ENCODE results near the gene KSR2.
"Not testable (repeated sequence)": the region's sequence is repeated elsewhere in the genome, so short reads cannot be mapped to it uniquely, and the experiment has no call there.

Gene KSR2

GRCh38 chr12:117761528-117762100 lies 207.2 kb downstream of the KSR2 start:
- DNase-seq (ENCODE audit: low read depth in 3 of 3): no peak

GRCh38 chr12:117760990-117761389 lies 207.8 kb downstream of the KSR2 start:
- DNase-seq (ENCODE audit: low read depth in 3 of 3): no peak

- no peak for DNase-seq (ENCODE audit: low read depth in 3 of 3)
Observed at GRCh38 chr12:117750657-117751056, 218.1 kb downstream of the KSR2 start.

GRCh38 chr12:117749431-117749830 lies 219.4 kb downstream of the KSR2 start:
- DNase-seq (ENCODE audit: low read depth in 3 of 3): no peak

- not testable (repeated sequence) for DNase-seq (ENCODE audit: low read depth in 3 of 3)
Observed at GRCh38 chr12:117746358-117746757, 222.4 kb downstream of the KSR2 start.

GRCh38 chr12:117744418-117744817 lies 224.4 kb downstream of the KSR2 start:
- DNase-seq (ENCODE audit: low read depth in 3 of 3): no peak

- no peak for DNase-seq (ENCODE audit: low read depth in 3 of 3)
Observed at GRCh38 chr12:117743761-117744160, 225.0 kb downstream of the KSR2 start.

GRCh38 chr12:117742721-117743120 lies 226.1 kb downstream of the KSR2 start:
- no peak for DNase-seq (ENCODE audit: low read depth in 3 of 3)

GRCh38 chr12:117738233-117738632 lies 230.6 kb downstream of the KSR2 start:
- DNase-seq (ENCODE audit: low read depth in 3 of 3): no peak

GRCh38 chr12:117733549-117733805 lies 235.3 kb downstream of the KSR2 start:
- no peak for DNase-seq (ENCODE audit: low read depth in 3 of 3)

- no peak for DNase-seq (ENCODE audit: low read depth in 3 of 3)
Observed at GRCh38 chr12:117732761-117733548, 235.8 kb downstream of the KSR2 start.

- not testable (repeated sequence) for DNase-seq (ENCODE audit: low read depth in 3 of 3)
Observed at GRCh38 chr12:117731131-117731530, 237.7 kb downstream of the KSR2 start.

- no peak for DNase-seq (ENCODE audit: low read depth in 3 of 3)
Observed at GRCh38 chr12:117727301-117727700, 241.5 kb downstream of the KSR2 start.

GRCh38 chr12:117724543-117724942 lies 244.2 kb downstream of the KSR2 start:
- DNase-seq (ENCODE audit: low read depth in 3 of 3): no peak

GRCh38 chr12:117718559-117718958 lies 250.2 kb downstream of the KSR2 start:
- no peak for DNase-seq (ENCODE audit: low read depth in 3 of 3)

- DNase-seq (ENCODE audit: low read depth in 3 of 3): no peak
Observed at GRCh38 chr12:117718141-117718540, 250.6 kb downstream of the KSR2 start.

GRCh38 chr12:117714203-117714602 lies 254.6 kb downstream of the KSR2 start:
- DNase-seq (ENCODE audit: low read depth in 3 of 3): no peak

- no peak for DNase-seq (ENCODE audit: low read depth in 3 of 3)
Observed at GRCh38 chr12:117710121-117710520, 258.7 kb downstream of the KSR2 start.

GRCh38 chr12:117707861-117708260 lies 260.9 kb downstream of the KSR2 start:
- DNase-seq (ENCODE audit: low read depth in 3 of 3): no peak

GRCh38 chr12:117703584-117703983 lies 265.2 kb downstream of the KSR2 start:
- DNase-seq (ENCODE audit: low read depth in 3 of 3): no peak

GRCh38 chr12:117702741-117703140 lies 266.0 kb downstream of the KSR2 start:
- DNase-seq (ENCODE audit: low read depth in 3 of 3): no peak

GRCh38 chr12:117699575-117699974 lies 269.2 kb downstream of the KSR2 start:
- no peak for DNase-seq (ENCODE audit: low read depth in 3 of 3)

GRCh38 chr12:117699118-117699517 lies 269.7 kb downstream of the KSR2 start:
- no peak for DNase-seq (ENCODE audit: low read depth in 3 of 3)

- no peak for DNase-seq (ENCODE audit: low read depth in 3 of 3)
Observed at GRCh38 chr12:117695956-117696355, 272.8 kb downstream of the KSR2 start.
